ENCODE data around the gene MCF2L2. TPM values are rescaled to one million over a fixed set of nuclear protein-coding genes. Genes with fewer than 3 reads are reported as not detected.

The MCF2L2 gene
- total and polyA plus RNA-seq, 2 experiments from 2014 or later = 6.7 to 14.6 TPM

DNA sequence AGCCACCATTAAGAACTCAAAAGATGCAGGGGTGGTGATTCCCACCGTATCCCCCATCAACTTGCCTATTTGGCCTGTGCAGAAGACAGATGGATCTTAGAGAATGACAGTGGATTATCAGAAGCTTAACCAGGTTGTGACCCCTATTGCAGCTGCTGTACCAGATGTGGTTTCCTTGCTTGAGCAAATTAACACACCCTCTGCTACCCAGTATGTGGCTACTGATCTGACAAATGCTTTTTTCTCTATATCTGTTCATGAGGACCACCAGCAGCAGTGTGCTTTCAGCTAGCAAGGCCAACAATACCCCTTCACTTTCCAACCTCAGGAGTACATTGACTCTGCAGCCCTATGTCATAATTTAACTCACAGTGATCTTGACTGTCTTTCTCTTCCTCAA is 8.6 kb upstream of the MCF2L2 start:
- TF ChIP-seq, protein P1, sequence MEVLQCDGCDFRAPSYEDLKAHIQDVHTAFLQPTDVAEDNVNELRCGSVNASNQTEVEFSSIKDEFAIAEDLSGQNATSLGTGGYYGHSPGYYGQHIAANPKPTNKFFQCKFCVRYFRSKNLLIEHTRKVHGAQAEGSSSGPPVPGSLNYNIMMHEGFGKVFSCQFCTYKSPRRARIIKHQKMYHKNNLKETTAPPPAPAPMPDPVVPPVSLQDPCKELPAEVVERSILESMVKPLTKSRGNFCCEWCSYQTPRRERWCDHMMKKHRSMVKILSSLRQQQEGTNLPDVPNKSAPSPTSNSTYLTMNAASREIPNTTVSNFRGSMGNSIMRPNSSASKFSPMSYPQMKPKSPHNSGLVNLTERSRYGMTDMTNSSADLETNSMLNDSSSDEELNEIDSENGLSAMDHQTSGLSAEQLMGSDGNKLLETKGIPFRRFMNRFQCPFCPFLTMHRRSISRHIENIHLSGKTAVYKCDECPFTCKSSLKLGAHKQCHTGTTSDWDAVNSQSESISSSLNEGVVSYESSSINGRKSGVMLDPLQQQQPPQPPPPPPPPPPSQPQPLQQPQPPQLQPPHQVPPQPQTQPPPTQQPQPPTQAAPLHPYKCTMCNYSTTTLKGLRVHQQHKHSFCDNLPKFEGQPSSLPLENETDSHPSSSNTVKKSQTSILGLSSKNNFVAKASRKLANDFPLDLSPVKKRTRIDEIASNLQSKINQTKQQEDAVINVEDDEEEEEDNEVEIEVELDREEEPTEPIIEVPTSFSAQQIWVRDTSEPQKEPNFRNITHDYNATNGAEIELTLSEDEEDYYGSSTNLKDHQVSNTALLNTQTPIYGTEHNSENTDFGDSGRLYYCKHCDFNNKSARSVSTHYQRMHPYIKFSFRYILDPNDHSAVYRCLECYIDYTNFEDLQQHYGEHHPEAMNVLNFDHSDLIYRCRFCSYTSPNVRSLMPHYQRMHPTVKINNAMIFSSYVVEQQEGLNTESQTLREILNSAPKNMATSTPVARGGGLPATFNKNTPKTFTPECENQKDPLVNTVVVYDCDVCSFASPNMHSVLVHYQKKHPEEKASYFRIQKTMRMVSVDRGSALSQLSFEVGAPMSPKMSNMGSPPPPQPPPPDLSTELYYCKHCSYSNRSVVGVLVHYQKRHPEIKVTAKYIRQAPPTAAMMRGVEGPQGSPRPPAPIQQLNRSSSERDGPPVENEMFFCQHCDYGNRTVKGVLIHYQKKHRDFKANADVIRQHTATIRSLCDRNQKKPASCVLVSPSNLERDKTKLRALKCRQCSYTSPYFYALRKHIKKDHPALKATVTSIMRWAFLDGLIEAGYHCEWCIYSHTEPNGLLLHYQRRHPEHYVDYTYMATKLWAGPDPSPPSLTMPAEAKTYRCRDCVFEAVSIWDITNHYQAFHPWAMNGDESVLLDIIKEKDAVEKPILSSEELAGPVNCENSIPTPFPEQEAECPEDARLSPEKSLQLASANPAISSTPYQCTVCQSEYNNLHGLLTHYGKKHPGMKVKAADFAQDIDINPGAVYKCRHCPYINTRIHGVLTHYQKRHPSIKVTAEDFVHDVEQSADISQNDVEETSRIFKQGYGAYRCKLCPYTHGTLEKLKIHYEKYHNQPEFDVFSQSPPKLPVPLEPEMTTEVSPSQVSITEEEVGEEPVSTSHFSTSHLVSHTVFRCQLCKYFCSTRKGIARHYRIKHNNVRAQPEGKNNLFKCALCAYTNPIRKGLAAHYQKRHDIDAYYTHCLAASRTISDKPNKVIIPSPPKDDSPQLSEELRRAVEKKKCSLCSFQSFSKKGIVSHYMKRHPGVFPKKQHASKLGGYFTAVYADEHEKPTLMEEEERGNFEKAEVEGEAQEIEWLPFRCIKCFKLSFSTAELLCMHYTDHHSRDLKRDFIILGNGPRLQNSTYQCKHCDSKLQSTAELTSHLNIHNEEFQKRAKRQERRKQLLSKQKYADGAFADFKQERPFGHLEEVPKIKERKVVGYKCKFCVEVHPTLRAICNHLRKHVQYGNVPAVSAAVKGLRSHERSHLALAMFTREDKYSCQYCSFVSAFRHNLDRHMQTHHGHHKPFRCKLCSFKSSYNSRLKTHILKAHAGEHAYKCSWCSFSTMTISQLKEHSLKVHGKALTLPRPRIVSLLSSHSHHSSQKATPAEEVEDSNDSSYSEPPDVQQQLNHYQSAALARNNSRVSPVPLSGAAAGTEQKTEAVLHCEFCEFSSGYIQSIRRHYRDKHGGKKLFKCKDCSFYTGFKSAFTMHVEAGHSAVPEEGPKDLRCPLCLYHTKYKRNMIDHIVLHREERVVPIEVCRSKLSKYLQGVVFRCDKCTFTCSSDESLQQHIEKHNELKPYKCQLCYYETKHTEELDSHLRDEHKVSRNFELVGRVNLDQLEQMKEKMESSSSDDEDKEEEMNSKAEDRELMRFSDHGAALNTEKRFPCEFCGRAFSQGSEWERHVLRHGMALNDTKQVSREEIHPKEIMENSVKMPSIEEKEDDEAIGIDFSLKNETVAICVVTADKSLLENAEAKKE (CRISPR knock-in tag; IDR thresholded peaks at IDR 0.05) = no peak
- TF ChIP-seq EZH2phosphoT487 (IDR thresholded peaks at IDR 0.05; ENCODE audit: unreplicated experiment) (no peak), POLR2AphosphoS5 (IDR thresholded peaks at IDR 0.05; ENCODE audit: low read depth) (no peak), ZNF114 (CRISPR knock-in tag; IDR thresholded peaks at IDR 0.05) (no peak), NANOG (IDR thresholded peaks at IDR 0.05; ENCODE audit: borderline replicate concordance) (no peak), ZNF331 (CRISPR knock-in tag; IDR thresholded peaks at IDR 0.05; ENCODE audit: low read depth) (no peak), STAT1 (IDR thresholded peaks at IDR 0.05; ENCODE audit: unreplicated experiment) (no peak)
- TF ChIP-seq, protein P2, sequence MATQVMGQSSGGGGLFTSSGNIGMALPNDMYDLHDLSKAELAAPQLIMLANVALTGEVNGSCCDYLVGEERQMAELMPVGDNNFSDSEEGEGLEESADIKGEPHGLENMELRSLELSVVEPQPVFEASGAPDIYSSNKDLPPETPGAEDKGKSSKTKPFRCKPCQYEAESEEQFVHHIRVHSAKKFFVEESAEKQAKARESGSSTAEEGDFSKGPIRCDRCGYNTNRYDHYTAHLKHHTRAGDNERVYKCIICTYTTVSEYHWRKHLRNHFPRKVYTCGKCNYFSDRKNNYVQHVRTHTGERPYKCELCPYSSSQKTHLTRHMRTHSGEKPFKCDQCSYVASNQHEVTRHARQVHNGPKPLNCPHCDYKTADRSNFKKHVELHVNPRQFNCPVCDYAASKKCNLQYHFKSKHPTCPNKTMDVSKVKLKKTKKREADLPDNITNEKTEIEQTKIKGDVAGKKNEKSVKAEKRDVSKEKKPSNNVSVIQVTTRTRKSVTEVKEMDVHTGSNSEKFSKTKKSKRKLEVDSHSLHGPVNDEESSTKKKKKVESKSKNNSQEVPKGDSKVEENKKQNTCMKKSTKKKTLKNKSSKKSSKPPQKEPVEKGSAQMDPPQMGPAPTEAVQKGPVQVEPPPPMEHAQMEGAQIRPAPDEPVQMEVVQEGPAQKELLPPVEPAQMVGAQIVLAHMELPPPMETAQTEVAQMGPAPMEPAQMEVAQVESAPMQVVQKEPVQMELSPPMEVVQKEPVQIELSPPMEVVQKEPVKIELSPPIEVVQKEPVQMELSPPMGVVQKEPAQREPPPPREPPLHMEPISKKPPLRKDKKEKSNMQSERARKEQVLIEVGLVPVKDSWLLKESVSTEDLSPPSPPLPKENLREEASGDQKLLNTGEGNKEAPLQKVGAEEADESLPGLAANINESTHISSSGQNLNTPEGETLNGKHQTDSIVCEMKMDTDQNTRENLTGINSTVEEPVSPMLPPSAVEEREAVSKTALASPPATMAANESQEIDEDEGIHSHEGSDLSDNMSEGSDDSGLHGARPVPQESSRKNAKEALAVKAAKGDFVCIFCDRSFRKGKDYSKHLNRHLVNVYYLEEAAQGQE (IDR thresholded peaks at IDR 0.05; ENCODE audit: unreplicated experiment) = no peak
- TF ChIP-seq, protein P3, sequence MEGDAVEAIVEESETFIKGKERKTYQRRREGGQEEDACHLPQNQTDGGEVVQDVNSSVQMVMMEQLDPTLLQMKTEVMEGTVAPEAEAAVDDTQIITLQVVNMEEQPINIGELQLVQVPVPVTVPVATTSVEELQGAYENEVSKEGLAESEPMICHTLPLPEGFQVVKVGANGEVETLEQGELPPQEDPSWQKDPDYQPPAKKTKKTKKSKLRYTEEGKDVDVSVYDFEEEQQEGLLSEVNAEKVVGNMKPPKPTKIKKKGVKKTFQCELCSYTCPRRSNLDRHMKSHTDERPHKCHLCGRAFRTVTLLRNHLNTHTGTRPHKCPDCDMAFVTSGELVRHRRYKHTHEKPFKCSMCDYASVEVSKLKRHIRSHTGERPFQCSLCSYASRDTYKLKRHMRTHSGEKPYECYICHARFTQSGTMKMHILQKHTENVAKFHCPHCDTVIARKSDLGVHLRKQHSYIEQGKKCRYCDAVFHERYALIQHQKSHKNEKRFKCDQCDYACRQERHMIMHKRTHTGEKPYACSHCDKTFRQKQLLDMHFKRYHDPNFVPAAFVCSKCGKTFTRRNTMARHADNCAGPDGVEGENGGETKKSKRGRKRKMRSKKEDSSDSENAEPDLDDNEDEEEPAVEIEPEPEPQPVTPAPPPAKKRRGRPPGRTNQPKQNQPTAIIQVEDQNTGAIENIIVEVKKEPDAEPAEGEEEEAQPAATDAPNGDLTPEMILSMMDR (conservative IDR thresholded peaks at IDR 0.05; ENCODE audit: low read depth in 2 of 2) = no peak

More for the DNA sequence above, 8.6 kb upstream of the MCF2L2 start:
- Mint-ChIP-seq H3K27ac (no peak overlapping the region), H3K4me1 (peaks cover 42% of the 10 kb centered on the region), H3K4me3 (no peak overlapping the region), H3K9me3 (no peaks in the 10 kb centered on the region; the same call in 2 of the 3 replicates), H3K36me3 (ENCODE audit: low read depth) (no peaks in the 10 kb centered on the region; the same call in 2 of the 3 replicates), H3K27me3 (ENCODE audit: insufficient read depth, low read depth, poor library complexity) (peaks cover 6% of the 10 kb centered on the region)
- H3K27me3 ChIP-seq (ENCODE audit: insufficient read depth) = no peaks in the 10 kb centered on the region
- no peak overlapping the region for H2AFZ ChIP-seq
- no peak overlapping the region for H3K27ac ChIP-seq (ENCODE audit: low read depth)
- H4K20me1 ChIP-seq (replicated peaks; ENCODE audit: insufficient read depth) = no peaks in the 10 kb centered on the region
- no peak overlapping the region for H3K4me3 ChIP-seq
- H3K79me2 ChIP-seq (replicated peaks; ENCODE audit: insufficient read depth) = no peaks in the 10 kb centered on the region
- peaks cover 43% of the 10 kb centered on the region for H3K4me1 ChIP-seq (ENCODE audit: insufficient read depth)
- no peaks in the 10 kb centered on the region for H3K9me2 ChIP-seq (ENCODE audit: insufficient read depth)
- ATAC-seq = no peak
- H3K36me3 ChIP-seq (ENCODE audit: insufficient read depth) = no peaks in the 10 kb centered on the region
- peaks cover 3% of the 10 kb centered on the region; the same call in 1 of the 2 replicates for H3F3A ChIP-seq (replicated peaks; ENCODE audit: low read depth)
- no peak overlapping the region for H3K4me2 ChIP-seq
- DNase-seq (ENCODE audit: low spot score) = no peak

Data from GM23338 (cell line).